GM18520 (cell line): ENCODE results near the gene TBC1D14.

ENCODE experiments used
- ATAC-seq: cut with Tn5 transposase; IDR thresholded peaks from one replicate; pipeline ENCODE4 v1.9.1; 2021; ENCODE audit not compliant: unreplicated experiment

The TBC1D14 gene

DNA sequence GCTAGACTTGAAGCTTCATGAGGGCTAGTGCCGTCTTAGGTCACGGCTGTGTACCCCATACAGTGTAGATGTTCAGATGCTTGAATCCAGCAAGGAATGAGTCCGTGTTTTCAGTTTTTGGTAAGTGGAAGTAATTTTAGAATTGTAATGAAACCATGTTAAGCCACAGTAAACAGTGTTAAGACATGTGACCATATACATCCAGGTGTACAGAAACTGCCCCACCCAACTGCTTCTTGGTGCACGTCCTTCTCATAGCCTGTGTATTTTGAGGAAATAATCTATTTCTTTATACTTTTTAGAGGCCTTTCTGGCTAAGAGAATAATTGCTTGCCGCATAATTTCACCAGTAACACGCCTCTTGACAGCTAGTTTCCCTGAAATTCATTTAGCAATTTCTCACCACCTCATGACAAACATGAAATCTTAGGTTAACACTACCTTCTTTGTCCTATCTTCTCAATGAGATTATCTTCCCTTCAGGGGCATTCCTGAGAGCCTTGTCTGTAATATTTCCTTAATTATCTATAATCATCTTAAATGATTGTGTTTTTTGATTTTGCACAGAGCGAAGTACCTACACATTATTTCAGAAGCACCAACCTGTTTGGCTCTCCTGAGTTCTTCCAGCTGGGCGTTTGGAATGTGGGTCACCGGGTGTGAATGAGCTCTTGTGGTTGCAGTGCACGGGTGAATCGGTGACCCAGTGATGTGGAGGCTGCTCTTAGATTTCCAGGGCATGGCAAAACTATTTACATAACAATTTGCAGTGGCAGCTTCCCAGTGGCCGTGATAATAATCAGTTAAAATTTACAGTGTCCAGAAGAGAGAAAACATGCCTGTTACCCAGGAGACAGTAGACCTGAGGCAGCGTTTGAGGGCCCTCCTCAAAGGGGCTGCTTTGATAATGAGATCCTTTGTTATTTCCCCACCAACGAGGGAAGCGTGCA lies 83.4 kb downstream of the TBC1D14 start:
- ATAC-seq, result no peak

DNA sequence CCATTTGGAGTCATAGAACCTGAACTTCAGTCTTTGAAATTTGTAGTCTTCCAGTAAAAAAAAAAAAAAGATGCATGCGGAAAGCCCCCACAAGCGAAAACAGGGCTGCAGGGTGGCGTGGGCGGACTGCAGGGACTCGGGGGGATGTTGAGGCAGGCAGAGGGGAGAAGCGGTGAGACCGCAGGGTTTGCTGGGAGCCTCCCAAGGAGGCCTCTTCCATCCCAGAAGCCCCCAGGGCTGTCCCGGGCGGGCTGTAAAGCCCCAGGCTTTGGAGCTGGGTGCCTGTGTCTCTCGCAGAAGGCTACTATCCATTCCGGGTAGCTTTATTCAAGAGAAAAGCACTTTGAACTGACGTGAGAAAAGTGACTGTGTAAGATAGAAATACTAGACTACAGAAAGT lies 86.9 kb downstream of the TBC1D14 start:
- ATAC-seq, result no peak

DNA sequence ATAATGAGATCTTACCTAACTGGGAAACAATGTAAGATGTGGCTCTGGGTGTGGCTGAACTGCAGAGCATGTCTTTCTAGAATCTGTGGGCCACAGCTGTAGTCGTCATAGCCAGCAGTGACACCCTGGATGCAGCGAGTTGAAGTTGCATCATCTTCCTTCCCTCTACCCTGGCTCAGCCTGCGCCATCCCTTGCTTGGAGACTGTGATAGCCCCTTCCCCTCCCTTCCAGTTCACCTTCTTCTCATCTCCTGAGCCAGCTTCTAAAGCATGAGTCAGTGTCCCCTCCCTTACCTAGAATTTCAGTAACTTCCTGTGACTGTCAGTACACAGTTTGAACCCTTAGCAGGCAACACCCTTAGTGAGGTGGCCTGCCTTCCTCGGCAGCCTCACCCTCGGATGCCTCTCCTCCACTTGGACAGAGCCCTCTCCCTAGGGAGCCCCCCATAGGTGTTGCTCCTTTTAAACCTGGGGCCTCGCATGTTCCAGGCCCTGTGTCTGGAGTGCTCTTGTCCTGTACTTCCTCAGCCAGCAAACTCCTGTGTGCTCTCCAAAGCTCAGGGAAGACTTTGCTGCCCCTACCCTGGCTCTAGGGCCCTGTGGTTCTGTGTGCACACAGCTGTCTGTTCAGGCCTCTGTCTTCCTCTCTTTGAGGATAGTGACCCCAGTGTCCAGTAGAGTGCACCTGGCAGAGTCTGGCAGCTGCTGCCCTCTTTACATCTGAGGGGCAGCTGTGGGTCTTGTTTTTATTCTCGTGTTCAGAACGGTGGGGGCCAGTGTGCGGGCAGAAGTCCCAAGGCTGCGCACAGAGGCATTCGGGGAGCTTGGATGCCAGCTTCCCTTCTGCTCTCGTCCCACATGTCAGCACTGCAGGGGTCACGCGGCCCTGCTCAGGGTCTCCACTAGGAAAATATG lies 89.8 kb downstream of the TBC1D14 start:
- ATAC-seq, result no peak

DNA sequence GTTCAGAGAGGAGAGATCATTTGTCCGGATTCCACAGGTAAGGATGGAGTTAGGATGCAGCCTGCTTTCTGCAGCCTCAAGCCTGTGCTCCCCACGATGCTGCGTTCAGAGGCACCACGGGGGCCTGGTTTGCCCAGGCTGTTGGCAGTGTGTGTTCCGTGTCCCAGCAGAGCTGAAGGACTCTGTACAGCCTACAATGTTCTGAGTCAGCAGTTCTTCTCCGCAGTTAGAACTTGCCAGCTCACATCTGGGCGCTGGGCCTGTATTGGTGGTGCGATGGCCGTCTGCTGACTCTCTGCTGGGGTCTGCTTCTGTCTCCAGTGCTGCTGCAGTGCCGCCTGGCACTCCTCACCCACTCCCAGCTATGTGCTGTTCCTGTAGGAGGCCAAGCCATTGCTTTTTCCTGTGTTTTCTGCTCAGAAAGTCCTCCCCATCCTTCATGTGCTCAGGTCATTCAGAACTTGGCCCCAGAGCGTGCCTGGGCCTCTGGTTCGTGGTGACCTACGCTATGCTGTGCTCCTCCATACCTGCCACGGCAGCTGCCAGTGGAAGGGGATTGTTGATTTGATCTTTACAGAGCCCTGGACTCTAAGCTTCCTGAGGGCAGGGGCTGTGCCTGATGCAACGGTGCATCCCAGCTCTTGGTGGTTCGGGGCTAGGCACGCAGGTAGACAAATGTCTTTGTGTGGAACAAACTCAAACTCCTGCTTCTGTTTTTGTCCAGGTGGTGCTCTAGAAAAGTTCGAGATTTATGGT lies 91.0 kb downstream of the TBC1D14 start:
- ATAC-seq, result no peak

DNA sequence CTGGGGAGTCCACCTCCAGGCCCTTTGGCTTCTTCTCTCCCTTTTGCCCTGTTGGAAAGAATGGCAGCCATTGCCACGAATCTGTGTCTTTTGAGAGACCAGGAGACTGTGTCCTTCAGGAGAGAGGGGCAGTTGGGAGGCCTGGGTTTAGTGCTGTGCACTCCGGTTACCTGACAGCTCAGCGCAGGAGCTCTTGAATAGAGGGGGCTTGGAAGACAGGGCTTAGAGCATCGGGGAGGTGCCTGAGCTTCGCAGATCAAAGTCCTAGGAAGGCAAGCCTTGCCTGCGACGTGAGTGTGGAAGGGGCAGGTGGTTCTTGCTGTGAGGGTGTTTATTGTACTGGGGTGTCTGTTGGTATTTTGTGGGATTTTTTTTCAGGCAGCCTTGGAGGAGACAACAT lies 91.6 kb downstream of the TBC1D14 start:
- no peak for ATAC-seq

DNA sequence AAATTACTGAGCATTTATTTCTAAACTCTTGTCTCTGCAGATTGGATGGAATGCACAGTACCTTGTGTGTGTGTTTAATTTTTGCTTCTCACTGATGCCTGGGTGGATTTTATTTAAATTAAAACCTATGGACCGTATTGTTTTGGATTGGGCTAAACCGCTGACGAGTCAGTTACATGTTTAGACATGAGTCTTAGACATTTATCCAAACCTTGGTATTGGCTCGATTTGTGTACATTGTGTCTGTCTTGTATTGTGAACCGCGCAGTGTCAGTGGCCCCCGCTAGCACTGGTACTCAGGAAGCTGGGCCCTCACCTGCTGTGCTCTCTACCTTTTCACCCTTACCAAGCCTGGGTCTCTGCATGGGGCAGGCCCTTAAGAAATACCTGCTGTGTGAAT lies 92.7 kb downstream of the TBC1D14 start:
- no peak for ATAC-seq

DNA sequence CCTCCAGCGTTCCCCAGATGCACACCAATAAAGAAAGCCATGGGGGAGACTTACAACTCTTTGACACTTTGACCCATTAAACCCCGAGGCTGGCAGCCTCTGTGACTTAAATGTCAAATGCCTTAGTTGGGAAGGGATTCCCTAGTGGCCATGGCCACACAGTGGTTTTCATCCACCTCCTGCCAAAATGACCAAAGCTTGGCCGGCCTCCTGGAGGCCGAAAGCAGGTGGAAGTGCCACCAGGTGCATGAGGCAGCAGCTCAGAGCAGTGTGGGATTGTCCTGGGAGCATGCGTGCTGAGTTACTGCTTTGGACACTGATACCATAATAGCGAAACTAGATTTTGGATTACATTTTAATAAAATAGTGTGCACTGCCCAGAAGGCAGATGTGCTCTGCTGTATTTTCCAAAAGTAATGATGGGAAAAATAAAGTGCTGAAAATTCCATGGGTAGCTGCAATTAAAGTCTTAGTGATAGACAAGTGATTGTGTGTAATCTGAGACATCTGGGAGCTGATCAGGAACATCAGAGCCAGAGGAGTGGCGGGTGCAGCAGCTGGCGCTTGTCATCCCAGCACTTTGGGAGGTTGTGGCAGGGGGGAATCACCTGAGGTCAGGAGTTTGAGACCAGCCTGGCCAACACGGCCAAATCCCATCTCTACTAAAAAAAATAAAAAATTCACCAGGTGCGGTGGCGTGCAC lies 93.7 kb downstream of the TBC1D14 start:
- ATAC-seq, result no peak

DNA sequence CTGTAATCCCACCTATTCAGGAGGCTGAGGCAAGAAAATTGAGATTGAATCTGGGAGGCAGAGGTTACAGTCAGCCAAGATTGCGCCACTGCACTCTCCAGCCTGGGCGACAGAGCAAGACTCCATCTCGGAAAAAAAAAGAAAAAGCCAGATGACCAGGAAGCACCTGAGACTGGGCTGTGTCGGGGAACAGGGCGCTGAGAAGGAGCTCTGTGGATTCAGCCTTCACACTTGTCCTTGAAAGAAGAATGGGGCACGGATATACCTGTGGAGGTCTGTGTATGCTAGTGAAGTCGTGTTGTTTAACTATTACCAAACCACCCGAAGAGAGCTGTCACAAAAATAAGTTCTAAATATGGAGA lies 94.2 kb downstream of the TBC1D14 start:
- ATAC-seq, result no peak

DNA sequence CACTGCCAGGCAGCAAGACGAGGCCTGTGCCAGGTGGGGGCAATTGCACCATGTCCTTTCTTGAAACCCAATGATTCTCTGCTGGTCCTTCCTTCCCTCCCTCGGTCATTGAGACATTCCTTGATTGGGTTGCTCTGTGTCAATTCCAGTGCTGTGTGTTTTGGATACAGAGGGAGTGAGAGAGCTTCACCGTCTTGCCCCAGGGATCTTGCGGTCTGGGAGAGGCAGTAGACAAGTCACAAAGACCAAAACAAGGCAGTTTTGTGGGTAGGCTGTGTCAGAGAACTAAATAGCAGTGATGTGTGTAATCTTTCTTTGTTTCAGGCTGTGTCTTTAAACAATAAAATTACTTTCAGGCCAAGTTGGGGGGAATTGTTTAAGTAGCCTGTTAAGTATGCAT lies 94.7 kb downstream of the TBC1D14 start:
- no peak for ATAC-seq

DNA sequence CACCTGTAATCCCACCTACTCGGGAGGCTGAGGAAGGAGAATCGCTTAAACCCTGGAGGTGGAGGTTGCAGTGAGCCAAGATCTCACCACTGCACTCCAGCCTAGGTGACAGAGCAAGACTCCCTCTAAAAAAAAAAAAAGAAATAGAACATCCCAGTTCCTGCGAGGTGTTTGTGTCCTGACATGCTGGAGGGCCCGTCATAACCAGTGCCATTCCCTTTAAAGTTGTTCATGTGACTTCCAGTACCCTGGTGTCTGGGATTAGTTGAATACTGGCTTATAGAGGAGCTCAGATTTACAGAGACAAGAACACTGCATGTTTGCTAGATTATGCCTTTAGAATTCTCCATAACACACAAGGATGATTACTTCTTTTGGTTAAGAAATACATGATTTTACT lies 95.9 kb downstream of the TBC1D14 start:
- ATAC-seq, result no peak

DNA sequence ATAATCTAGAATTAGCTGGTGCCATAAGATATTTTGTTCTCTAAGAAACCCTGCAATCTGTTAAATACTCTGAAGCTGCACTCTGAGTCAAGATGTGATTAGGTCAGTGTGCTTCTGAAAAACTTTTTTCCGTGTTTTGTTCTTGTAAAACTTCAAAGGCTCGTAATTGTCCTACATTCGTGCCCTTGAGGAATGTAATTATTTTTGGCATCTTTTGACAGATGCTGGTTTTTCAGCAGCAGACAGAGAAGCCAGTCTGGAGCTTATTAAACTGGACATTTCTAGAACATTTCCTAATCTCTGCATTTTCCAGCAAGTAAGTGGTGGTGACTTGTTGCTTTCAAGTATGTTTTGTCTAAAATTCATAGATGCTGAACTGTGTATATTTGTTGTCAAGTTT lies 96.8 kb downstream of the TBC1D14 start:
- ATAC-seq, result no peak

DNA sequence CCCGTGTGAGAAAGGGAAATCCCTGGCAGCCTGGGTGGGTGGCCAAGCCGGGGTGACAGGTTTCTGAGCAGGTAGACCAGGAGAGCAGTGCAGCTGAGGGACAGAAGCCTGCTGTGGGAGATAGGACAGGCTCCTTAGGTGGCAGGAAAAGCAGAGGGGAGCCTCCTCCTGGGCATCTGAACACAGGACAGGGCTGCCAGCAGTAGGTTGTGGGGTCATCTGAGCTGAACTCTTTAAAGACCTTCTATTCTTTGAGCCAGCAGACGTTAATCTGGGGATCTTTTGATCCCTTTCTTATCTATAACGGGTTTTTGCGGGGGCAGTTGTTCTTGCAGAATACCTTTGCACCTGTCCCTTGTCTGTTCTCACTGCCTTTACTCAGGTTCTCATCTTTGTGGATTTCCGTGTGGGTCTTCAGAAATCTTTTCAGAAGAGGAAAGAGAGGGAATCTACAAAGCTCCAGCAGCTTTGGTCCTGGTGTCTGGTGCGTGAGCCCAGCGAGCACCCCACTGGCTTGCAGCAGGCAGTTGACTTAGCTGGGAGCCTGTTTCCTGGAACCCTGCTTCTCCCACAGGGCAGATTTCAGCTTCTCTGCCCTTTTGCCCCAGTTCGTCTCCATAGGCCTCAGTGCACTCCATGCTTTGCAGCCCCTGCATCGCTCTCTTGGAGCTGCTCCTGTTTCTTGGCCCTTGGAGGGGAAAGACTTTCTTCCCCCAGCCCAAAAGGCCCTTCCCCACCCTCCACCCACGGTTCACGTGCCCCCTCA lies 97.7 kb downstream of the TBC1D14 start:
- no peak for ATAC-seq

DNA sequence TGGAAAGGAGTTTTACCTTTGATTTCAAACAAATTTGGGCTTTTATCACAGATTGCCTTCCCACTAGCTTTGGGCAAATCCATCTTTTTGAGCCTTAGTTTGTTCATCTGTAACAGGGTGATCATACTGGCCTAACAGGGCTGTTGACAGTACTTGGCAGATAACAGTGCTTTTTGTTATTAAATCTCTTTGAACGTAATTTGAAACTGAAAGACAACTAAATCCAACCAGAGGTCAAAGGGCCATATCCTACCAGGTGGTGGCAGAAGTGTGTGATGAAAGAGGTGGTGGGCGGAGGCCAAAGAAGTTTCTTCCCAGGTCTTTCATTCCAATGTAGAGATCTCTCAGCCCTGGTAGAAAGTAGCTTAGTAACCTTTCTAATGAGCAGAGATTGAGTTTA lies 98.3 kb downstream of the TBC1D14 start:
- no peak for ATAC-seq

DNA sequence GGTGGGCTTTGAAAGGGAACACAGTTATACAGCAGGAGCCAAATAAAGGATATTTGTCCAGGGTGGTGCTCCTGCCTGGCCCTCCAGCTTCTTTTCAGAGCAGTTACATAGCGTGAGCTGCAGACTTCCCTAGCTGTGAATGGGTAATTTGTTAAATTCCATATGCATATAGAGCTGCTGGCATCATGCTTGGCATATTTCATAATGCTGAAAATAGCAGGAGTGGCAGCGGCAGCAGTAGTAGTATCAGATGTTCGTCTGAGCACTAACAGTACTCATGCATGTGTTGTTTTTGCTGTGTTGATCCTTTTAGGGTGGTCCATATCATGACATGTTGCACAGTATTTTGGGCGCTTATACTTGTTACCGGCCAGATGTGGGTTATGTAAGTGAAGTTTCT lies 99.9 kb downstream of the TBC1D14 start:
- ATAC-seq, result no peak

DNA sequence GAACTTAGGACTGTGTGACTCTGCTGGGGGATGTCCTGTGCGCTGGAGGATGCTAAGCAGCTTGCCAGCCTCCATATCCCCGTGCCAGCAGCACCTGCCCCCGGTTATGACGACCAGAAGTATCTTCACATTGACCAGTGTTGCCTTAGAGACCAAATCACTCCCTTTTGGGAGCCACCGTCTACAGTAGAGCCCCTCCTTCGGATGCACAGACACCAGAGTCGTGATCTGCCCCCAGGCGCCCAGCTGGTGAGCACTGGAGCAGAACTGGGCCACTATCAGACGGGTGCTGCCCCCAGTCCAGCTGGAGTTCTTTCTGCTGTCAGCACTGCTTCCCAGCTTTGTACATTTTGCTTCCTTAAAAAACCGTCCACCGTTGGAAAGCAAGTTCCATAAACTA lies 103.5 kb downstream of the TBC1D14 start:
- ATAC-seq, result no peak

DNA sequence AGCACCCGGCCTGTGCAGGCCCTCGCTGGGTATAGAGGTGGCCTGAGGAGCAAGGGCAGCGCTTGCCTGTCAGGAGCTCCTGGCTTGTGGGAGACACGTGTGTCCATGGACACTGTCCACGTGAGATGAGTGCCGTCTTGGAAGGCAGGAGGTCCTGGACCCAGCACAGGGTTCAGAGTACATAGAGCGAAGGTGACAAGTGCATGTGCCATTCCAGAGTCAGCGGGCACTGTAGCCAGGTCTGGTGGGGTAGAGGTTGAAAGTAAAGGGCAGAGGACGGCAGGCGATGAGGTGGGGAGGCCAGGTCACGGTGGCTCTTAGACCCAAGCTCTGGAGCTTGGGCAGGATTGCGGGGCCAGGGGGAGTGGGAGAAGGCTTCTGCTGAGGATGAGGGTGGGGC lies 105.2 kb downstream of the TBC1D14 start:
- no peak for ATAC-seq

DNA sequence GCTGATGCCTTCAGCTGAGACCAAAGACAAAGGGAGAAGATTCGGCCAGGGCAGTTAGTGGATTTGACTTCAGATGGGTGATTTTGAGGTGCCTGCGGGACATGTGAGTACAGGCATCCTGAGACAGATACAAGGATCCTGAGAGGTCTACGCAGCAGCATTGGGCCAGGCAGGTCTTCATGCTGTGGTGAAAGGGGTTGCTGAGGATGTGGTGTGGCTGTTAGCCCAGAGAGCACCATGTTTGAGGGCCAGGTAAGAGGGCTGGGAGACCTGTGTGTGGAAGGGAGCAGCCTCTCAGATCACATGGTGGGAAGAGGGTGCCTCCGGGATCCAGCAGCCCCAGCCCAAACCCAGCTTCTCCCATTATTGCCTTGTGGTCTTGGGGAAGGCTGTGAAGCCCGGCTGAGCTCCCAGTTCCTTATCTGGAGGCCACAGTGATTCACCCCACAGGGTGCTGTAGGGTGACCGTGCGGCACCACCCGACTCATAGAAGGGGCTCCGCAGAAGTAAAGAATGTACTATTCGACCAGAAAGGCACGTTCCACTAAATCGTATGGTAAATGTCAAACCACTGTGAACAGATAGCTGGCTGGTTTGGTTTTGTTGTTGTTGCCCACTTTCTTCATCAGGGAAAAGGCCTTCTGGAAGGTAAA lies 105.9 kb downstream of the TBC1D14 start:
- no peak for ATAC-seq

DNA sequence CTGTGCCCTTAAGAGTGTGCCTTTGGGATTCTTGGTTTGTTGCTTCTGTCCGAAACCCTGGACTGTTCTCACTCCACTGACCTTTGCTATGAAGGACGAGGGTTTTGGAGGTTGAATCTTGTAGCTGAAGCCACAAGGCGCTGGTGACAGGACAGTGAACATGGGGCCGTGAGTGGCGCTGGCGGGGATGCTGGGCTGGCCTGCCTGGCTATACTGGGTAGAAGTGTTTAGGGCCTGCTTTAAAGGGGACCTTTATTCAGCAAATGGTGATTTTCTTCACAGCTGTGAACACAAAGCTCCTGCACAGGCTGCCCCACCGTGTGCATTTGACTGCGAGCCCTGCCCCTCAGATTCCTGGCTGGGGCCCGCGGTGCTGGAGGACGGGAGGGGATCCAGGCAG lies 106.5 kb downstream of the TBC1D14 start:
- ATAC-seq, result no peak

DNA sequence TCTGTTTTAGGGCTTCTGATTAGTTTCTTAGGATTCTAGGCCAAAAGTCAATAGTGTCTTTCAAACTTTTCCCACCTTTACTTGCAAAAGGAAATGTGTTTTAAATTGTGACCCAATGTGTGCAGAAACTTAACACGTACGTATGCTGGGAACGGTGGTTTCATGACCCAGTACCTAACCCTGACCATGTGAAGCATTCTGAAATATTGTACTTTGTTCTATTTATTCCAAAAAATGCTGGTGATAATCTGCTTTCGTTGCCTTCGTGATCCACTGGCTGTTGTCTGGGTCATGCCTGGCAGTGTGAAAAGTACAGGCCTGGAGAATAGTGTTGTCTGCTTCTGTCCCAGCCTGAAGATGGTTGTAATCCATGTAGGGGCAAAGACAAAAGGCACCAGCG lies 106.9 kb downstream of the TBC1D14 start:
- no peak for ATAC-seq
